Astrocyte of the hippocampus (primary cell): ENCODE data around the gene CNTNAP5.
A peak's percentile ranks its signal among the peaks of the same experiment; 100 is the strongest.

Experiments
- DNase-seq: peaks from one replicate; pipeline ENCODE4 v3.0.0; 2011; ENCODE audit warnings: low read depth, low spot score

The CNTNAP5 gene

GRCh38 chr2:124025171-124025580 is at the start of gene CNTNAP5:
CNTNAP5 (plus strand) TSS chr2:124025287; CDS start chr2:124025651, 364 bp downstream.
- DNase-seq: peak; percentile 63

- DNase-seq: no peak
These were observed 48.9 kb upstream of the CNTNAP5 start for GRCh38 chr2:123976054-123976648.

GRCh38 chr2:123993728-123994323 is 31.3 kb upstream of the CNTNAP5 start:
- DNase-seq: peak; percentile 31

GRCh38 chr2:123999681-124000080 is 25.4 kb upstream of the CNTNAP5 start:
- no peak for DNase-seq

- peak; percentile 41 for DNase-seq
These were observed 23.2 kb upstream of the CNTNAP5 start for GRCh38 chr2:124001696-124002430.

- DNase-seq: no peak
These were observed 6.2 kb upstream of the CNTNAP5 start for GRCh38 chr2:124018890-124019289.

- DNase-seq: no peak
These were observed 421 bp upstream of the CNTNAP5 start for GRCh38 chr2:124024561-124025170.

GRCh38 chr2:124025891-124026434 is 876 bp downstream of the CNTNAP5 start:
- no peak for DNase-seq

- DNase-seq: no peak
These were observed 1.4 kb downstream of the CNTNAP5 start for GRCh38 chr2:124026503-124026902.

GRCh38 chr2:124027182-124027581 is 2.1 kb downstream of the CNTNAP5 start:
- peak; percentile 64 for DNase-seq

- DNase-seq: no peak
These were observed 7.7 kb downstream of the CNTNAP5 start for GRCh38 chr2:124032799-124033198.

- no peak for DNase-seq
These were observed 9.2 kb downstream of the CNTNAP5 start for GRCh38 chr2:124034265-124034664.

GRCh38 chr2:124035001-124035400 is 9.9 kb downstream of the CNTNAP5 start:
- DNase-seq: no peak

- DNase-seq: no peak
These were observed 13.9 kb downstream of the CNTNAP5 start for GRCh38 chr2:124039032-124039431.

GRCh38 chr2:124039762-124040291 is 14.7 kb downstream of the CNTNAP5 start:
- no peak for DNase-seq

- DNase-seq: no peak
These were observed 20.8 kb downstream of the CNTNAP5 start for GRCh38 chr2:124045894-124046293.

GRCh38 chr2:124046332-124046731 is 21.2 kb downstream of the CNTNAP5 start:
- DNase-seq: no peak

GRCh38 chr2:124048102-124048501 is 23.0 kb downstream of the CNTNAP5 start:
- no peak for DNase-seq

GRCh38 chr2:124048664-124049063 is 23.6 kb downstream of the CNTNAP5 start:
- no peak for DNase-seq

- no peak for DNase-seq
These were observed 24.0 kb downstream of the CNTNAP5 start for GRCh38 chr2:124049136-124049535.

- DNase-seq: no peak
These were observed 25.9 kb downstream of the CNTNAP5 start for GRCh38 chr2:124050833-124051497.
